Smooth muscle cell of bladder (primary cell): Measurements from ENCODE around the gene IKBIP. TPM values are rescaled to one million over a fixed set of nuclear protein-coding genes. Genes with fewer than 3 reads are reported as not detected.

Experiments
- total RNA-seq: library from RNA; depleted of rRNA; stranded (reverse); fragments of >200 nt; gene quantifications from 2 replicates; pipeline ENCODE4 v1.2.3, GENCODE V29; 2014

IKBIP gene, protein sequence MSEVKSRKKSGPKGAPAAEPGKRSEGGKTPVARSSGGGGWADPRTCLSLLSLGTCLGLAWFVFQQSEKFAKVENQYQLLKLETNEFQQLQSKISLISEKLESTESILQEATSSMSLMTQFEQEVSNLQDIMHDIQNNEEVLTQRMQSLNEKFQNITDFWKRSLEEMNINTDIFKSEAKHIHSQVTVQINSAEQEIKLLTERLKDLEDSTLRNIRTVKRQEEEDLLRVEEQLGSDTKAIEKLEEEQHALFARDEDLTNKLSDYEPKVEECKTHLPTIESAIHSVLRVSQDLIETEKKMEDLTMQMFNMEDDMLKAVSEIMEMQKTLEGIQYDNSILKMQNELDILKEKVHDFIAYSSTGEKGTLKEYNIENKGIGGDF
- total RNA-seq, result 51.6 and 76.6 TPM in 2 replicates

DNA sequence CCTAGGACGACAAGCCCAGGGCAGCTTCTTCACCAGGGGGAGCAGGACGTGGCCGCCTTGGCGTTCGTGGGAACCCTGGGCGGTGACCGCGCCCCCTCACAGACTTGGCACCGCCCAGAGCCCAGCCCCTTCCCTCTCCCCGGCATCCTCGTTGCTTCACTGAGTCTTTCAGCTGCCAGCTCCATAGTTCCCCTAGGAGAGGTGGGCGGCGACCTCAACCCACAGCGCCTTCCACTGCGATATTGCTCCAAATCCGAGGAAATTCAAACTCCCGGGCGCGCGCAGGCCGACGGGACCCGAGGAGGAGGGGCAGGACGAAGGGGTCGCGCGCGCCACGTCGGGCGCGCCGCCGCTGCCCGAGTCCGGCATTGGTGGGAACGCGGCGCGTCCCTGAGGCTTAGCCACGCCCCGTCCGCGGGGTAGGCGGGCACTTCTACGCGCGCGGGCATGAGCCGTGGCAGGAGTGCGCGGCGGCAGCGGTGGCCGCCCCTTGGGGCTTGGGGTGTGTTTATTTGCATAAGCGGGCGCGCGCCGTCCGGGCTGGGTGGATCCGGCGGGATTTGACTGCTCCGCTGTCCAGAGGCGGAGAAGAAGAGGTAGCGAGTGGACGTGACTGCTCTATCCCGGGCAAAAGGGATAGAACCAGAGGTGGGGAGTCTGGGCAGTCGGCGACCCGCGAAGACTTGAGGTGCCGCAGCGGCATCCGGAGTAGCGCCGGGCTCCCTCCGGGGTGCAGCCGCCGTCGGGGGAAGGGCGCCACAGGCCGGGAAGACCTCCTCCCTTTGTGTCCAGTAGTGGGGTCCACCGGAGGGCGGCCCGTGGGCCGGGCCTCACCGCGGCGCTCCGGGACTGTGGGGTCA lies at the start of gene IKBIP, which contains the start of gene APAF1:
TSS of gene IKBIP (minus strand) at position 77 of the 860 bp plus-strand sequence. CDS start 87 bp downstream, outside the sequence.
TSS of gene APAF1 (plus strand) at position 579 of the 860 bp plus-strand sequence. CDS start 3,070 bp downstream, outside the sequence.

DNA sequence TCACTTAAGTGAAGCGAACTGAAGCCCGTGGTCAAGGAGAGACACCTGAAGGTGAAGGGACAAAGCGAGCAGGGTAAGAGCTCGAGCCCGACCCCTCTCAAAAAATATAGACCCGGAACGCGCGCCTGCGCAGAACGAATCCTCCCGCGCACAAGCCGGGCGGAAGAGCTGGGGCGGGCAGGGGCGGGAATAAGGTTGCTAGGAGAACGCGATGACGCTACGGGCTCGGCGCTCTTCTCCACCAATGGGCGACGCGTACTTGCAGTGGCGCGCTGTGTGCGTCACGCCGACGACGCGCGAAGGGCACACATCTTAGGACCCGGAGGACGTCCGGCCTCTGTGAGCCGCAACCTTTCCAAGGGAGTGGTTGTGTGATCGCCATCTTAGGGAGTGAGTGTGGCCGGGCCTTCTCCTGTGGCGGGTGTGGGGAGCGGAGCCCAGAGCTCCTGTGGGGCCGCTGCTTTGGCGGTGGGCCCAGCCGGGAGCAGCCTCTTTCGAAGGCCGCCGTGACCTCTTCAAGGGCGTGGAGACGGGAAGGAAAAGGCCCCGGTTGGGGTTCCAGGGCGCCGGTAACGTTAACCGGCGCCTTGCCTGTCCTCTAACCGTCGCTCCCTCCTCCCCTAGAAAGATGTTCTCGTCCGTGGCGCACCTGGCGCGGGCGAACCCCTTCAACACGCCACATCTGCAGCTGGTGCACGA lies 51.1 kb downstream of the IKBIP start, which contains the start of gene SLC25A3:
TSS of gene SLC25A3 (plus strand) at position 336 of the 699 bp plus-strand sequence. CDS start at position 629, 293 bp downstream.

Other genes starting within 250 kb of the IKBIP start
- gene TMPO, start 129.2 kb downstream of the IKBIP start, total RNA-seq, result 24.5 and 25.1 TPM in 2 replicates
- 526 and 636 TPM in 2 replicates for gene SLC25A3, start 51.1 kb downstream of the IKBIP start, total RNA-seq
- gene APAF1, start 502 bp upstream of the IKBIP start, total RNA-seq, result 16.1 and 18.4 TPM in 2 replicates